ENCODE results near the gene POLDIP2.

The POLDIP2 gene

DNA sequence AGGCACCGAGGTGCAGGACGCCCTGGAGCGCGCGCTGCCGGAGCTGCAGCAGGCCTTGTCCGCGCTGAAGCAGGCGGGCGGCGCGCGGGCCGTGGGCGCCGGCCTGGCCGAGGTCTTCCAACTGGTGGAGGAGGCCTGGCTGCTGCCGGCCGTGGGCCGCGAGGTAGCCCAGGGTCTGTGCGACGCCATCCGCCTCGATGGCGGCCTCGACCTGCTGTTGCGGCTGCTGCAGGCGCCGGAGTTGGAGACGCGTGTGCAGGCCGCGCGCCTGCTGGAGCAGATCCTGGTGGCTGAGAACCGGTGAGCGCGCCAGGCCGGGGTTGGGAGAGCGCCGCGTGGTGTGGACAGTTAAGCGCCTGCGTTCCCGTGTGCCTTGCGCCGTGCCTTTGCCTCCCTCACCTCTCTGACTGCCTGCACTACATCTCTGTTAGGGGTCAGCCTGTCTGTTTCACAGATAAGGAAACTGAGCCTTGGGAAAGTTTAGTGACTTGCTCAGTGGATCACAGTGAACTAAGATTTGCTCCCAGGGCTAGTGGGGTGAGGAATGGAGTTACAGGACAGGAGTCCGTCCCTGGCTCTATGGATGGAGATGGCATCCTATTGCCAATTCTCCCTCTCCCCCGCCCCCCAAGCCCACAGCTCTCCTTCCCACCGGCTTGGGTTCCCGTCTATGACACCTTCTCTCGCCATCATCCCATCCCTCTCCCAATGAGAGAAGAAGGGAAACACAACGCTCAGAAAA, 15.0 kb upstream of the POLDIP2 start:
- peak overlapping the region; percentile 99 for H2AFZ ChIP-seq (ENCODE audit: low read depth, low read length, severe bottlenecking)
- H3F3A ChIP-seq (ENCODE audit: insufficient read depth): peaks cover 14% of the 10 kb centered on the region
- TF ChIP-seq, protein P1, sequence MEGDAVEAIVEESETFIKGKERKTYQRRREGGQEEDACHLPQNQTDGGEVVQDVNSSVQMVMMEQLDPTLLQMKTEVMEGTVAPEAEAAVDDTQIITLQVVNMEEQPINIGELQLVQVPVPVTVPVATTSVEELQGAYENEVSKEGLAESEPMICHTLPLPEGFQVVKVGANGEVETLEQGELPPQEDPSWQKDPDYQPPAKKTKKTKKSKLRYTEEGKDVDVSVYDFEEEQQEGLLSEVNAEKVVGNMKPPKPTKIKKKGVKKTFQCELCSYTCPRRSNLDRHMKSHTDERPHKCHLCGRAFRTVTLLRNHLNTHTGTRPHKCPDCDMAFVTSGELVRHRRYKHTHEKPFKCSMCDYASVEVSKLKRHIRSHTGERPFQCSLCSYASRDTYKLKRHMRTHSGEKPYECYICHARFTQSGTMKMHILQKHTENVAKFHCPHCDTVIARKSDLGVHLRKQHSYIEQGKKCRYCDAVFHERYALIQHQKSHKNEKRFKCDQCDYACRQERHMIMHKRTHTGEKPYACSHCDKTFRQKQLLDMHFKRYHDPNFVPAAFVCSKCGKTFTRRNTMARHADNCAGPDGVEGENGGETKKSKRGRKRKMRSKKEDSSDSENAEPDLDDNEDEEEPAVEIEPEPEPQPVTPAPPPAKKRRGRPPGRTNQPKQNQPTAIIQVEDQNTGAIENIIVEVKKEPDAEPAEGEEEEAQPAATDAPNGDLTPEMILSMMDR (IDR thresholded peaks at IDR 0.05; ENCODE audit: insufficient read depth, low read length, poor library complexity, severe bottlenecking): no peak
- no peak for TF ChIP-seq EZH2phosphoT487 (conservative IDR thresholded peaks at IDR 0.05; ENCODE audit: low read length)
- H3K79me2 ChIP-seq (ENCODE audit: insufficient read depth, low read length): no peaks in the 10 kb centered on the region
- H3K27me3 ChIP-seq (ENCODE audit: low read length): no peaks in the 10 kb centered on the region
- H4K20me1 ChIP-seq (ENCODE audit: low read depth, low read length): no peaks in the 10 kb centered on the region
- H3K27ac ChIP-seq (ENCODE audit: low read depth, low read length): no peak overlapping the region
- no peaks in the 10 kb centered on the region for H3K36me3 ChIP-seq (ENCODE audit: low read length)
- H3K4me3 ChIP-seq (ENCODE audit: insufficient read depth, low read length, poor library complexity, severe bottlenecking): peak overlapping the region; percentile 72
- peak overlapping the region; percentile 67 for H3K9ac ChIP-seq (ENCODE audit: low read length)
- H3K9me2 ChIP-seq (replicated peaks; ENCODE audit: insufficient read depth, low read length): no peaks in the 10 kb centered on the region
- no peaks in the 10 kb centered on the region for H3K9me3 ChIP-seq (ENCODE audit: insufficient read depth, low read length)
- H3K4me2 ChIP-seq (ENCODE audit: low read depth, low read length, poor library complexity, severe bottlenecking): peak overlapping the region; percentile 100

DNA sequence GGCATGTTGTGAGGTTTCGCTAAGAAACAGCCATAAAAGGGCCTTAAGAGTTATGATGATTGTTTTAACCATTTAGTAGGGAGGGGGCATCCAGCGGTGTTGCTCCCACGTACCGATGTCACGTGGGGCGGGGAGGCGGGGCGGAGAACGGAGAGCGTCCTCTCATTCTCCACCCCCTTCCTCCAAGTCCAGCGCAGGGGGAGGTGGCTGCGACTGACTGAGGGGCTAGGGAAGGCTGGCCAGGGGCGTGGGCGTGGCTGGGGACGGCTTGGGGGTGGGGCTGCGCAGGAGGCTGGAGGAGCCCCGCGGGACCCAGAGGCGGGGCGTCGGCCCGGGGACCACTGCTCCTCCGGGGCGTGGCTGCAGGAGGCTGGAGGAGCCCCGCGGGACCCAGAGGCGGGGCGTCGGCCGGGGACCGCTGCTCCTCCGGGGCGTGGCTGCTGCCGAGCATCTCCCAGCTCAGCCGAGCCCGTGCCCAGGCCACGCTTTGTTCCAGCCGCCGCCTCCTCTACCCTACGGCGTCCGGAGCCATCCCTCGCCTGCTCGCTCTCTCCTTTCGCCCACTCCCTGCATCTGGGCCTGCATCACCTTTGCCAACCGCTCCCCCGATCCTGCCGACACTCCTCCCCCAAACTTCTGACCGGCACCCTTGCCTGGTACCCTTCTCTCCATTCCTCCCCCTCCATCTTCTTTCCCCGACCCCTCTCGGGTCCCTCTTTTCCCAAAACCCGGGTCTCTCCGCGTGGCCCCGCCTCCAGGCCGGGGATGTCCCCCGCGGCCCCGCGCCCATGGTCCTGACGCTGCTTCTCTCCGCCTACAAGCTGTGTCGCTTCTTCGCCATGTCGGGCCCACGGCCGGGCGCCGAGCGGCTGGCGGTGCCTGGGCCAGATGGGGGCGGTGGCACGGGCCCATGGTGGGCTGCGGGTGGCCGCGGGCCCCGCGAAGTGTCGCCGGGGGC, 14.2 kb upstream of the POLDIP2 start, which contains the start of gene SARM1:
SARM1 (plus strand) TSS at position 450 of the 958 bp plus-strand sequence; CDS start at position 789, 339 bp downstream.
- H3K9me3 ChIP-seq (ENCODE audit: insufficient read depth, low read length): no peaks in the 10 kb centered on the region
- H3K27me3 ChIP-seq (ENCODE audit: low read length): no peaks in the 10 kb centered on the region
- TF ChIP-seq, protein P1 (IDR thresholded peaks at IDR 0.05; ENCODE audit: insufficient read depth, low read length, poor library complexity, severe bottlenecking): no peak
- TF ChIP-seq EZH2phosphoT487 (conservative IDR thresholded peaks at IDR 0.05; ENCODE audit: low read length): no peak
- peak within 1 kb of the TSS; percentile 100 for H3K4me2 ChIP-seq (ENCODE audit: low read depth, low read length, poor library complexity, severe bottlenecking)
- H3K4me3 ChIP-seq (ENCODE audit: insufficient read depth, low read length, poor library complexity, severe bottlenecking): peak within 1 kb of the TSS; percentile 72
- H2AFZ ChIP-seq (ENCODE audit: low read depth, low read length, severe bottlenecking): peak within 1 kb of the TSS; percentile 99
- H3K79me2 ChIP-seq (ENCODE audit: insufficient read depth, low read length): no peaks in the 10 kb centered on the region
- no peaks in the 10 kb centered on the region for H3K9me2 ChIP-seq (replicated peaks; ENCODE audit: insufficient read depth, low read length)
- peaks cover 14% of the 10 kb centered on the region for H3F3A ChIP-seq (ENCODE audit: insufficient read depth)
- H3K27ac ChIP-seq (ENCODE audit: low read depth, low read length): peak within 1 kb of the TSS; percentile 27
- H3K36me3 ChIP-seq (ENCODE audit: low read length): no peaks in the 10 kb centered on the region
- H4K20me1 ChIP-seq (ENCODE audit: low read depth, low read length): no peaks in the 10 kb centered on the region
- peak within 1 kb of the TSS; percentile 67 for H3K9ac ChIP-seq (ENCODE audit: low read length)

DNA sequence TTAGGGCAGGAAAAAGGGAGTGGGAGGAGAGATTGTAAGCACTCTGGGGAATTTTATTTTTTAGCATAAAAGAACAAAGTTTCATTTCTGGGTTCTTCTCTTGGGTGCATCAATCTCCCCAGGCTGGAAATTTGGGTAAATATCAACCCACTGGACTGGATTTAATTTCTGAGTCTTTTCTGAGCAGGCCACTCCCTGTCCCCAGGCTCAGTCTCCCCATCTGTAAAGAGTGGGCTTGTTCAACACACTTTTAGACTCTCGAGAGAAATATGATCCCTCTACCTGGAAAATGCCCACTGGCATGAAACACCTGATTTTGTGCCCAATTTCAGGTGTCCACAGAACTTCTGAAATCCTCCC, 13.4 kb upstream of the POLDIP2 start:
- H3K9me3 ChIP-seq (ENCODE audit: insufficient read depth, low read length): no peaks in the 10 kb centered on the region
- no peaks in the 10 kb centered on the region for H4K20me1 ChIP-seq (ENCODE audit: low read depth, low read length)
- H3K79me2 ChIP-seq (ENCODE audit: insufficient read depth, low read length): no peaks in the 10 kb centered on the region
- H3K27me3 ChIP-seq (ENCODE audit: low read length): no peaks in the 10 kb centered on the region
- H3K4me3 ChIP-seq (ENCODE audit: insufficient read depth, low read length, poor library complexity, severe bottlenecking): peak overlapping the region; percentile 72
- peak overlapping the region; percentile 99 for H2AFZ ChIP-seq (ENCODE audit: low read depth, low read length, severe bottlenecking)
- H3K36me3 ChIP-seq (ENCODE audit: low read length): no peaks in the 10 kb centered on the region
- H3F3A ChIP-seq (ENCODE audit: insufficient read depth): peaks cover 14% of the 10 kb centered on the region
- peak overlapping the region; percentile 67; the same call in 1 of the 2 replicates for H3K9ac ChIP-seq (ENCODE audit: low read length)
- peak overlapping the region; percentile 100 for H3K4me2 ChIP-seq (ENCODE audit: low read depth, low read length, poor library complexity, severe bottlenecking)
- peak overlapping the region; percentile 27 for H3K27ac ChIP-seq (ENCODE audit: low read depth, low read length)
- TF ChIP-seq, protein P1 (IDR thresholded peaks at IDR 0.05; ENCODE audit: insufficient read depth, low read length, poor library complexity, severe bottlenecking): no peak
- TF ChIP-seq EZH2phosphoT487 (conservative IDR thresholded peaks at IDR 0.05; ENCODE audit: low read length): no peak
- H3K9me2 ChIP-seq (replicated peaks; ENCODE audit: insufficient read depth, low read length): no peaks in the 10 kb centered on the region
